IMR-90 (cell line): ENCODE measurements around the gene GJB4. TPM values are rescaled to one million over a fixed set of nuclear protein-coding genes. Genes with fewer than 3 reads are reported as not detected.

Source experiments
- ATAC-seq: fragments of 200-7000 bp; cut with Tn5 transposase; 2 replicates; pipeline ENCODE4 v1.9.1; 2020; ENCODE audit warnings: low read depth, mild to moderate bottlenecking, moderate library complexity
- BruUV-seq: library from RNA; stranded (reverse); fragments of 400-500 nt; replicated peaks from 2 replicates; lab custom pipeline; 2021; lab: Mats Ljungman, UMichigan
- CTCF ChIA-PET: fragments of 300-600 bp; formaldehyde crosslinking; extraction: SDS; loops from one replicate; lab custom pipeline; 2021; ENCODE audit warnings: antibody characterized with exemption; lab: Yijun Ruan, JAX
- POLR2A ChIA-PET: fragments of 300-600 bp; sonication (Branson Sonifier 250); formaldehyde crosslinking; loops from one replicate; lab custom pipeline; 2022; ENCODE audit warnings: antibody characterized with exemption; ENCODE audit not compliant: unreplicated experiment; lab: Charles Lee
- DNase-seq: peaks from one replicate; pipeline ENCODE4 v3.0.0; 2013
- H2AFZ ChIP-seq: replicated peaks from 2 replicates; pipeline ENCODE3; 2013; ENCODE audit warnings: low read length, mild to moderate bottlenecking; ENCODE audit not compliant: poor library complexity
- H2AK5ac ChIP-seq: 2 replicates; pipeline ENCODE4 v1.6.1; 2013; ENCODE audit warnings: low read depth, low read length, inconsistent platforms
- H2AK9ac ChIP-seq: replicated peaks from 2 replicates; pipeline ENCODE3; 2013; ENCODE audit warnings: mild to moderate bottlenecking, low read depth, low read length, moderate library complexity; ENCODE audit not compliant: poor library complexity
- H2BK120ac ChIP-seq: 2 replicates; pipeline ENCODE4 v1.6.1; 2013; ENCODE audit warnings: low read depth, low read length, inconsistent platforms
- H2BK15ac ChIP-seq: 3 replicates; pipeline ENCODE4 v1.6.1; 2013; ENCODE audit warnings: low read depth, low read length, inconsistent platforms
- H2BK20ac ChIP-seq: 2 replicates; pipeline ENCODE4 v1.6.1; 2013; ENCODE audit warnings: low read depth, mild to moderate bottlenecking, inconsistent platforms, low read length, moderate library complexity
- H2BK5ac ChIP-seq: 2 replicates; pipeline ENCODE4 v1.6.1; 2013; ENCODE audit warnings: mild to moderate bottlenecking, low read depth, low read length, inconsistent platforms; ENCODE audit not compliant: poor library complexity, severe bottlenecking
- H3K14ac ChIP-seq: replicated peaks from 2 replicates; pipeline ENCODE4 v1.6.1; 2013; ENCODE audit warnings: low read depth, low read length, inconsistent platforms
- H3K18ac ChIP-seq: 2 replicates; pipeline ENCODE4 v1.6.1; 2013; ENCODE audit warnings: low read depth, low read length, control low read depth
- H3K23ac ChIP-seq: 2 replicates; pipeline ENCODE4 v1.6.1; 2013; ENCODE audit warnings: low read depth, low read length, inconsistent platforms
- H3K27ac ChIP-seq: 2 replicates; pipeline ENCODE4 v1.5.1; 2013; ENCODE audit warnings: mild to moderate bottlenecking, control low read depth, low read length; ENCODE audit not compliant: insufficient read depth
- H3K27me3 ChIP-seq: 2 replicates; pipeline ENCODE4 v1.6.1; 2013; ENCODE audit warnings: low read length; ENCODE audit not compliant: control insufficient read depth, insufficient read depth
- H3K36me3 ChIP-seq: 2 replicates; pipeline ENCODE4 v1.6.1; 2013; ENCODE audit warnings: low read length, mixed read lengths; ENCODE audit not compliant: control insufficient read depth, insufficient read depth
- H3K4ac ChIP-seq: 2 replicates; pipeline ENCODE4 v1.6.1; 2013; ENCODE audit warnings: low read depth, low read length, inconsistent platforms
- H3K4me1 ChIP-seq: 2 replicates; pipeline ENCODE4 v1.6.1; 2013; ENCODE audit warnings: low read length, mixed read lengths; ENCODE audit not compliant: control insufficient read depth, insufficient read depth
- H3K4me2 ChIP-seq: 2 replicates; pipeline ENCODE4 v1.6.1; 2013; ENCODE audit warnings: low read depth, mild to moderate bottlenecking, control low read depth, low read length, moderate library complexity
- H3K4me3 ChIP-seq: 2 replicates; pipeline ENCODE4 v1.5.1; 2013; ENCODE audit warnings: low read depth, mild to moderate bottlenecking, control low read depth, low read length, moderate library complexity; ENCODE audit not compliant: insufficient read depth
- H3K56ac ChIP-seq: 2 replicates; pipeline ENCODE4 v1.6.1; 2013; ENCODE audit warnings: low read length, inconsistent platforms; ENCODE audit not compliant: insufficient read depth; ENCODE audit errors: extremely low read depth
- H3K79me1 ChIP-seq, 2 experiments: 2 replicates each; pipeline ENCODE4 v1.6.1; 2013; ENCODE audit warnings: low read length in 2 of 2, inconsistent platforms in 1 of 2, low read depth in 1 of 2
- H3K9ac ChIP-seq: 2 replicates; pipeline ENCODE4 v1.6.1; 2013; ENCODE audit warnings: low read depth, low read length, control low read depth
- H3K9me1 ChIP-seq: 2 replicates; pipeline ENCODE4 v1.6.1; 2013; ENCODE audit warnings: low read length, inconsistent platforms; ENCODE audit not compliant: insufficient read depth
- H3K9me3 ChIP-seq: 2 replicates; pipeline ENCODE4 v1.6.1; 2013; ENCODE audit warnings: low read length; ENCODE audit not compliant: control insufficient read depth, insufficient read depth
- H4K20me1 ChIP-seq: 2 replicates; pipeline ENCODE4 v1.6.1; 2013; ENCODE audit warnings: low read length, inconsistent platforms; ENCODE audit not compliant: insufficient read depth
- H4K5ac ChIP-seq: 2 replicates; pipeline ENCODE4 v1.6.1; 2013; ENCODE audit warnings: mild to moderate bottlenecking, low read depth, low read length, control low read depth
- H4K8ac ChIP-seq, 2 experiments: 2 replicates each; pipeline ENCODE4 v1.6.1; 2013; ENCODE audit warnings: low read depth in 2 of 2, low read length in 2 of 2, control low read depth in 1 of 2, inconsistent platforms in 1 of 2
- H4K91ac ChIP-seq: 2 replicates; pipeline ENCODE4 v1.6.1; 2013; ENCODE audit warnings: low read depth, low read length, inconsistent platforms; ENCODE audit not compliant: insufficient read depth
- WGBS, 2 experiments: methylation state at CpG; one replicate each; pipeline versions ENCODE4 v1.1.5 to v1.1.7; 2013; ENCODE audit warnings: missing lambda C conversion rate in 2 of 2; ENCODE audit not compliant: insufficient read length in 1 of 2; ENCODE audit errors: extremely low coverage in 2 of 2; 5-methylcytosine and 5-hydroxymethylcytosine counted together
- dilution Hi-C: fragments of 300-500 bp; cut with HindIII; formaldehyde crosslinking; loops from one replicate; pipeline ENCODE4 v1.14.3; 2018; ENCODE audit warnings: low sequenced_read_pairs; ENCODE audit not compliant: unreplicated experiment
- in situ Hi-C: fragments of 300-500 bp; cut with MboI; formaldehyde crosslinking; loops from 3 replicates; pipeline ENCODE4 v1.14.3; 2019; ENCODE audit warnings: low sequenced_read_pairs, inconsistent platforms, mixed read lengths
- intact Hi-C: fragments of 100-400 bp; cut with micrococcal nuclease; formaldehyde crosslinking; loops from 2 replicates; pipeline ENCODE4 v1.10.0; 2022
- polyA plus RNA-seq, 3 experiments: library from polyadenylated mRNA; depleted of rRNA; stranded (reverse); fragments of >200 nt; gene quantifications; 2 replicates each; pipeline ENCODE4 v1.2.3, GENCODE V29; 2012; ENCODE audit warnings: low replicate concordance in 1 of 3
- total RNA-seq: library from RNA; depleted of rRNA; stranded (reverse); fragments of >200 nt; gene quantifications from 2 replicates; pipeline ENCODE4 v1.2.3, GENCODE V29; 2012
- TF ChIP-seq, protein P1 (sequence below): fragments of 150-350 bp; IDR thresholded peaks from 2 replicates; pipeline ENCODE4 v1.6.1; 2017; ENCODE audit warnings: mild to moderate bottlenecking, antibody characterized with exemption, low read length, low read depth

GJB4 gene
- total and polyA plus RNA-seq, 2 of the 4 experiments (the other 2 are of a cell fraction), result not detected

DNA sequence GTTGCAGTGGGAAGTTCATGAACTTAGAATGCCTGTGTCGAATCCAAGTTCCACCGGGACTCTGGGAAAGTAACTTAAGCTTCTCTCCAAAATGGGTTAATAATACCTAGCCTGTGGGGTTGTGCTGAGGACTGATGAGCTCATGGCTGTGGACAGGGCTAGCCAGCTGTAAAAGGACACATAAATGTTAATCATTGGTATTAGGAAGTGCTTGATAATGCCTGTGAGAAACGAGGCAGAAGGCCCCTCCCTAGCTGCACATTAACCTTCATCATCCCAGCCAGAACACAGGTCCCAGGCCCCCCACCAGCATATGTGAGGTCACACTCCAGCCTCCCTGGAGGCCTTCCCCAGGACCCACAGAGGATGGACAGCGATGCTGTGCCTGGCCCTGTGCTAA lies 789 bp upstream of the GJB4 start:
- Histone ChIP-seq H3K56ac (no peak overlapping the region), H2AK5ac (no peak overlapping the region), H3K9me3 (no peaks in the 10 kb centered on the region), H3K4me3 (no peak overlapping the region), H4K91ac (no peak overlapping the region), H2AFZ (no peak overlapping the region), H3K4me2 (no peak overlapping the region), H3K18ac (no peak overlapping the region), H3K36me3 (no peaks in the 10 kb centered on the region), H4K20me1 (no peaks in the 10 kb centered on the region), H3K9ac (no peak overlapping the region), H3K9me1 (no peaks in the 10 kb centered on the region), H2BK15ac (no peak overlapping the region), H2BK5ac (no peak overlapping the region), H3K27ac (no peak overlapping the region), H3K27me3 (no peaks in the 10 kb centered on the region; the same call in 1 of the 2 replicates), H2AK9ac (no peak overlapping the region), H3K14ac (no peak overlapping the region), H3K23ac (no peak overlapping the region), H3K4ac (no peak overlapping the region), H4K8ac (no peak overlapping the region), H3K79me1 (no peaks in the 10 kb centered on the region), H2BK120ac (no peak overlapping the region), H3K4me1 (no peaks in the 10 kb centered on the region), H4K5ac (no peak overlapping the region), H2BK20ac (no peak overlapping the region)
- ATAC-seq (no peak), DNase-seq (no peak)
- in situ Hi-C loops, result no loop called here
- dilution Hi-C loops, result no loop called here
- no CpG with 5 or more reads among the region's 4 CpGs for WGBS, 2 experiments
- no TSS peak for BruUV-seq
- TF ChIP-seq, protein P1, sequence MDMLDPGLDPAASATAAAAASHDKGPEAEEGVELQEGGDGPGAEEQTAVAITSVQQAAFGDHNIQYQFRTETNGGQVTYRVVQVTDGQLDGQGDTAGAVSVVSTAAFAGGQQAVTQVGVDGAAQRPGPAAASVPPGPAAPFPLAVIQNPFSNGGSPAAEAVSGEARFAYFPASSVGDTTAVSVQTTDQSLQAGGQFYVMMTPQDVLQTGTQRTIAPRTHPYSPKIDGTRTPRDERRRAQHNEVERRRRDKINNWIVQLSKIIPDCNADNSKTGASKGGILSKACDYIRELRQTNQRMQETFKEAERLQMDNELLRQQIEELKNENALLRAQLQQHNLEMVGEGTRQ, result no peak
- POLR2A ChIA-PET, result no interaction called here
- CTCF ChIA-PET, result no interaction called here
- intact Hi-C loops, result no loop called here
